GM19395 (cell line): ENCODE measurements around the gene IGFL2.
"Not testable (repeated sequence)": the region's sequence is repeated elsewhere in the genome, so short reads cannot be mapped to it uniquely, and the experiment has no call there.

Experiments used
- ATAC-seq: cut with Tn5 transposase; IDR thresholded peaks from one replicate; pipeline ENCODE4 v1.9.1; 2021; ENCODE audit warnings: mild to moderate bottlenecking, moderate library complexity; ENCODE audit not compliant: unreplicated experiment

IGFL2 gene

DNA sequence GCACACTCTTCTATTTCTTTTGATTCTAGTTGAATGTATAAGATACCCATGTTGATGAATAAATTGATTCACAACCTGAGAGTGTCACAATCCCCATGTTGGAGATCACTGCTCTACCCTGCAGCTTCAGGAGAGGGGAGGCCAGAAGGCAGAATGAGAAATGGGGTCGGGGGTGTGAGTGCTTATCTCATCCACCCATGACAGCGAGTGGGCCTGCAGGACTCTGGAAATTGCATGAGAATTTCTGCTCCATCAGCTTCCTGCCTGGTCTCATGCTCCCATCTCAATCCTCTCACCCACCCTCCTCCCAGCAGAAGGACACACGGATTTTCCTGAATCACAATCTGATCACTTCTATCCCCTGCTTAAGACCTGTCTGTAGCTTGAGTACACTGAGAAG lies 58.6 kb downstream of the IGFL2 start:
- no peak for ATAC-seq

DNA sequence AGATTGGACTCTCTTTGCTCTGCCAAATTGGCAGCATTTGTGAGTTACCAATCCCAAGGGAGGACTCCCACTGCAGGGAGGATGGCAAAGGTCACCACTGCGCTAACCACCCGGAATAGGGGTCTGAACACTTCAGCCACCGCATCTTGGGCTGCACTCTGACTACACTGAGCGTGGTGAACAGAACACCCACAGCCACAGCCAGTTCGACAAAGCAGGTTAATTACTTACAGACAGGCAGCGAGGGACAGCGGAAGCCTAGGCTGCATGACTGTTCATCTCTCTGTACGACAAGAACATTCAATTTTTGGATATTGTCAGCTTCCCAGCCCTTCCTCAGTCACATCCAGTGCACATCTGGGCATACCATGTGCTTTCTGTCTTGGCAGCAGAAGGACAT lies 59.8 kb downstream of the IGFL2 start:
- not testable (repeated sequence) for ATAC-seq

DNA sequence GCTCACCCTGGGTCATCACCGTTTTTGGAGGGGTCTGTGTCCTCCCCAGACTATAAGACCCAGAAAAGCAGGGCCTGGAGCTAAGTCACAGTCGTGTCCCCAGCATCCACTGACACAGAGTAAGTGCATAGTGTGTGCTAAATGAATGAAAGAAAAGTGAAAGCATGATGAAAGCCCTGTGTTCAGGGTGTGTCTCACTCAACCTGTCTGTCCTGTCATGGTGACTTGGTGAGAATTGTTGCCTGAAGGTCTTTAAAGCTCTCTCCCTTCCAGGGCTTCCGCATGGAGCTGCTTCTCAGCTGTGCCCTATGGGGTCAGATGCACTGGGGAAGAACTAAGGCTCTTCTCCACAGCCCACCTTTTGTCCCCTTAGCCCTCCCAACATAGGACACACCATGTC lies 61.0 kb downstream of the IGFL2 start:
- ATAC-seq = no peak

DNA sequence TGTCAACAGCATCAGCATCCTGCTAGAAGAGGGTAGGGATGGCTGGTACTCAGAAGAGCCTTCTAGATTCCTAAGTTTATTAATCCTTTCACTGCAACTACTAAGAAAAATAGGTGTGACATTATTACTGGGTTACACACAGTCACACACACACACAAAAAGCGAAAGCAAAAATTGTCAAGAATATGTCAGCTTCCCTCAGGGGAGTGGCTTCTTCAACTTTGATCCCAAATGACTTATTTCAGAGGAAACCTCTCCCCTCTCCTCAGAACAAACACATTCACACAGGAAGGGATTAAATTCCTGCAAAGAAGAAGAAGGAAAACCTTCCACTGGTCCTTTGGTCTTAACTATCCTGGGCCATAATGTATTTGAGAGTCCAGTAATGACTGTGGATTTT lies 61.4 kb downstream of the IGFL2 start:
- ATAC-seq = no peak

DNA sequence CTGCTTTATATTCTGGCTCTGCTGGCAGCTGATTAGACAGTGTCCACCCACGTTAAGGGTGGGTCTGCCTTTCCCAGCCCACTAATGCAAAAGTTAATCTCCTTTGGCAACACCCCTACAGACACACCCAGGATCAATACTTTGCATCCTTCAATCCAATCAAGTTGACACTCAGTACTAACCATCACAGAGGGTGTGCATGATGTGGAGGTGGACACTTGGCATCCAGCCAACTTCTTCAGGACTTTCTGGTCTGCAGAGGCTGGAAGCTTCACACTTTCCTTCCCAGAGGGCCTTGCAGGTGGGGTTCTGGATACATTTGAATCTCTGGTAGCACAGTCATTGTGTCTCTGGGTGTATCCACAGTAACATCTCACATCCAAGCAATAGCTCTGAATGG lies 62.6 kb downstream of the IGFL2 start:
- no peak for ATAC-seq
